ENCODE measurements around the gene EVI5L.
"Not testable (repeated sequence)": the region's sequence is repeated elsewhere in the genome, so short reads cannot be mapped to it uniquely, and the experiment has no call there.

EVI5L gene

GRCh38 chr19:7856679-7857663, 27.0 kb downstream of the EVI5L start:
- no peak for ATAC-seq
- TF ChIP-seq TCF4 (CRISPR knock-in tag; IDR thresholded peaks at IDR 0.05; ENCODE audit: borderline replicate concordance): no peak
- no peak for TF ChIP-seq GLIS3 (CRISPR knock-in tag; IDR thresholded peaks at IDR 0.05)

- no peak for TF ChIP-seq ZNF565 (CRISPR knock-in tag; conservative IDR thresholded peaks at IDR 0.05; ENCODE audit: low read depth)
- ATAC-seq: no peak
Observed at GRCh38 chr19:7857727-7858108, 27.7 kb downstream of the EVI5L start.

GRCh38 chr19:7858109-7858770, 28.2 kb downstream of the EVI5L start:
- TF ChIP-seq GLIS3 (CRISPR knock-in tag; IDR thresholded peaks at IDR 0.05): no peak
- TF ChIP-seq PATZ1 (CRISPR knock-in tag; IDR thresholded peaks at IDR 0.05; ENCODE audit: borderline replicate concordance): no peak
- ATAC-seq: no peak

GRCh38 chr19:7859087-7859486, 29.1 kb downstream of the EVI5L start:
- not testable (repeated sequence) for ATAC-seq

GRCh38 chr19:7859831-7860713, 30.1 kb downstream of the EVI5L start:
- no peak for TF ChIP-seq PPARA (CRISPR knock-in tag; IDR thresholded peaks at IDR 0.05; ENCODE audit: borderline replicate concordance)
- no peak for TF ChIP-seq ISL1 (CRISPR knock-in tag; IDR thresholded peaks at IDR 0.05)
- no peak for TF ChIP-seq ARNTL (CRISPR knock-in tag; IDR thresholded peaks at IDR 0.05; ENCODE audit: borderline replicate concordance, low read depth)
- no peak for TF ChIP-seq CSRNP3 (CRISPR knock-in tag; IDR thresholded peaks at IDR 0.05)
- TF ChIP-seq TOX (CRISPR knock-in tag; IDR thresholded peaks at IDR 0.05; ENCODE audit: borderline replicate concordance): no peak
- TF ChIP-seq ZFP3 (CRISPR knock-in tag; IDR thresholded peaks at IDR 0.05): no peak
- TF ChIP-seq SNAI2 (CRISPR knock-in tag; IDR thresholded peaks at IDR 0.05): no peak
- no peak for TF ChIP-seq ZC3H10 (CRISPR knock-in tag; IDR thresholded peaks at IDR 0.05)
- no peak for TF ChIP-seq ZNF70 (CRISPR knock-in tag; IDR thresholded peaks at IDR 0.05)
- TF ChIP-seq ZNF565 (CRISPR knock-in tag; conservative IDR thresholded peaks at IDR 0.05; ENCODE audit: low read depth): no peak
- TF ChIP-seq ESRRG (CRISPR knock-in tag; IDR thresholded peaks at IDR 0.05): no peak
- no peak for TF ChIP-seq RARB (CRISPR knock-in tag; IDR thresholded peaks at IDR 0.05)
- TF ChIP-seq POU6F1 (CRISPR knock-in tag; IDR thresholded peaks at IDR 0.05; ENCODE audit: borderline replicate concordance, low read depth): no peak
- no peak for TF ChIP-seq OSR1 (CRISPR knock-in tag; IDR thresholded peaks at IDR 0.05)
- no peak for TF ChIP-seq PATZ1 (CRISPR knock-in tag; IDR thresholded peaks at IDR 0.05; ENCODE audit: borderline replicate concordance)
- TF ChIP-seq ZFP30 (CRISPR knock-in tag; IDR thresholded peaks at IDR 0.05): no peak
- TF ChIP-seq TSHZ2 (CRISPR knock-in tag; IDR thresholded peaks at IDR 0.05): no peak
- no peak for TF ChIP-seq GLIS3 (CRISPR knock-in tag; IDR thresholded peaks at IDR 0.05)
- no peak for ATAC-seq
